ENCODE data around the gene UTF1. TPM values are rescaled to one million over a fixed set of nuclear protein-coding genes. Genes with fewer than 3 reads are reported as not detected.

UTF1 gene
- total RNA-seq, 4 donors from 2014 or later = not detected

DNA sequence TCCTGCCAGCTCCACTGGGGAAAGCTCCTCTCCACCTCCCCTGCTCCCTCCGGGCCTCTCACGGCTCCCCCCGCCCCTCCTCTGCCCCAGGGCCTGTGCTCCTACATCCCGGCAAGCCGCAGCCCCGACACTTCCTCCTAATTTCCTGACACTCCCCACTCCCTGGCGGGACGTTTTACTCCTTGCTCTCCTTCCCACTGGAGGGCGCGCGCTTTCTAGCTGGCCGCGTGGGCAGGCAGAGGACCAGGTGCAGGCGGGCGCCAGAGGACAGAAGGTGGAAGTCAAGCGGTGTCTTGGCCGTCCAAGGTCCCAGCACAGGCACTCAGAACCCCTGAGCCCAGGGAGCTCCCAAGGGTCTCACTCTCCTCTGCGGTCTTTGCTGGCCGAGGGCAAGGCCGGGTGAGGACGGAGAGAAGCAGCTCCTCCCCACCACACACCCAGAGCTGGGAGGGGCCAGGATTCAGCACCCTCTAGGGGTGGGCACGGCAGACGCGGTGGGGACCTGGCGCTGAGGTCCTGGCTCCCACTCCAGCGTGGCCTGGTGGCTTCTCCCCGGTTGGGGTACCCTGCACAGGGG lies 27.6 kb downstream of the UTF1 start:
- Histone ChIP-seq H3K27ac (peak overlapping the region; percentile 87 to 91 (median 88)), H3K4me3 (peak overlapping the region in 3 of 4 donors; percentile 24 to 52 (median 29)), H3K9me3 (no peaks in the 10 kb centered on the region), H3K36me3 (no peaks in the 10 kb centered on the region), H3K4me1 (peaks cover 47 to 54% (median 49%) of the 10 kb centered on the region in 3 donors), H3K27me3 (peaks cover 0 to 9% (median 0%) of the 10 kb centered on the region in 4 donors)
- 0 to 7% methylated on average over 3 to 7 of the region's 27 CpGs for WGBS, 2 donors
- intact Hi-C loops (cut with DNase I) = no loop called here
- no peak for DNase-seq
- TF ChIP-seq, protein P1, sequence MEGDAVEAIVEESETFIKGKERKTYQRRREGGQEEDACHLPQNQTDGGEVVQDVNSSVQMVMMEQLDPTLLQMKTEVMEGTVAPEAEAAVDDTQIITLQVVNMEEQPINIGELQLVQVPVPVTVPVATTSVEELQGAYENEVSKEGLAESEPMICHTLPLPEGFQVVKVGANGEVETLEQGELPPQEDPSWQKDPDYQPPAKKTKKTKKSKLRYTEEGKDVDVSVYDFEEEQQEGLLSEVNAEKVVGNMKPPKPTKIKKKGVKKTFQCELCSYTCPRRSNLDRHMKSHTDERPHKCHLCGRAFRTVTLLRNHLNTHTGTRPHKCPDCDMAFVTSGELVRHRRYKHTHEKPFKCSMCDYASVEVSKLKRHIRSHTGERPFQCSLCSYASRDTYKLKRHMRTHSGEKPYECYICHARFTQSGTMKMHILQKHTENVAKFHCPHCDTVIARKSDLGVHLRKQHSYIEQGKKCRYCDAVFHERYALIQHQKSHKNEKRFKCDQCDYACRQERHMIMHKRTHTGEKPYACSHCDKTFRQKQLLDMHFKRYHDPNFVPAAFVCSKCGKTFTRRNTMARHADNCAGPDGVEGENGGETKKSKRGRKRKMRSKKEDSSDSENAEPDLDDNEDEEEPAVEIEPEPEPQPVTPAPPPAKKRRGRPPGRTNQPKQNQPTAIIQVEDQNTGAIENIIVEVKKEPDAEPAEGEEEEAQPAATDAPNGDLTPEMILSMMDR (IDR thresholded peaks at IDR 0.05) = peak; percentile 34 to 68 (median 52)
- TF ChIP-seq POLR2A (IDR thresholded peaks at IDR 0.05) = peak in 2 of 4 donors; percentile 26 to 32

DNA sequence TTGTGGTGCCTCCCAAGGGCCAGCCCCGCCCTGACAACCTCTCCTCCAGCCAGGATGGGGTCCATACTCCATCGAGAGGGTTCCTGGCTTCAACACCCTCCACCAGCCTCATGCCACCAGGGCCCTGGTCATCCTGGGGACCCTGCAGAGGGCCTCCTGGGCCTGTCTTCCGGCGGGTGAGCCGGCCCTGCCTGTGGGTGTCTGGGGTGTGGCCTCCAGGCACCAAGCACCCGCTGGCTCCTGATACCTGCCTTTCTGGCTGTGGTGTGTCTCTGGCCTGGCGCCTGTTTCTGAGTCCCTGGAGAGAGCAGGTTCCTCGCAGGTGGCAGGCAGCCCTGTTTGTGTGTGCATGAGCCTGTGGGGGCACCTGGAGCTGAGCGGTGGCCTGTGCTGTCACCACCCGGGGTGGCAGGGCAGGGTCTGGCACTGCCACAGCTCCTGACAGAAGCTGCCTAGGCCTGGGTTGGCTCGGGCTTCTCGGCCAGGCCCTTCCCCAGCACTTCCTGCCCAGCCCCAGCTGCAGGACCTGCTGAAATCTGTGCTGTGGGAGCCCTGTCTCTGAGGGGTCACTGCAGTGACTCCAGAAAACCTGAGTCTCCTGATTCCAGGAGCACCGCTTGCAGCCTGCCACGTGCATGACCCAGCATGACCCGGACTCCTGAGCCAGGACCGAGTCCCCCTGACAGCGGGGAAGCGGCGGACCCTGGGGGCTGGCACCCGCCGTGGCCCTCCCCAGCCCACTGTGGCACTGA lies 28.2 kb downstream of the UTF1 start:
- peaks cover 0 to 9% (median 0%) of the 10 kb centered on the region in 4 donors for H3K27me3 ChIP-seq
- H3K4me1 ChIP-seq = peaks cover 51 to 61% (median 52%) of the 10 kb centered on the region in 3 donors
- H3K9me3 ChIP-seq = no peaks in the 10 kb centered on the region
- H3K4me3 ChIP-seq = peak overlapping the region in 2 of 4 donors; percentile 29 to 52
- WGBS, 2 donors = 28% methylated on average over 2 of the region's 21 CpGs; no CpG with 5 or more reads in 1 of the 2 donors
- no peaks in the 10 kb centered on the region for H3K36me3 ChIP-seq
- intact Hi-C loops (cut with DNase I) = no loop called here
- peak overlapping the region; percentile 87 to 91 (median 88) for H3K27ac ChIP-seq
- DNase-seq = no peak
- TF ChIP-seq, protein P1 (IDR thresholded peaks at IDR 0.05) = no peak
- TF ChIP-seq POLR2A (IDR thresholded peaks at IDR 0.05) = peak in 1 of 4 donors; percentile 15

DNA sequence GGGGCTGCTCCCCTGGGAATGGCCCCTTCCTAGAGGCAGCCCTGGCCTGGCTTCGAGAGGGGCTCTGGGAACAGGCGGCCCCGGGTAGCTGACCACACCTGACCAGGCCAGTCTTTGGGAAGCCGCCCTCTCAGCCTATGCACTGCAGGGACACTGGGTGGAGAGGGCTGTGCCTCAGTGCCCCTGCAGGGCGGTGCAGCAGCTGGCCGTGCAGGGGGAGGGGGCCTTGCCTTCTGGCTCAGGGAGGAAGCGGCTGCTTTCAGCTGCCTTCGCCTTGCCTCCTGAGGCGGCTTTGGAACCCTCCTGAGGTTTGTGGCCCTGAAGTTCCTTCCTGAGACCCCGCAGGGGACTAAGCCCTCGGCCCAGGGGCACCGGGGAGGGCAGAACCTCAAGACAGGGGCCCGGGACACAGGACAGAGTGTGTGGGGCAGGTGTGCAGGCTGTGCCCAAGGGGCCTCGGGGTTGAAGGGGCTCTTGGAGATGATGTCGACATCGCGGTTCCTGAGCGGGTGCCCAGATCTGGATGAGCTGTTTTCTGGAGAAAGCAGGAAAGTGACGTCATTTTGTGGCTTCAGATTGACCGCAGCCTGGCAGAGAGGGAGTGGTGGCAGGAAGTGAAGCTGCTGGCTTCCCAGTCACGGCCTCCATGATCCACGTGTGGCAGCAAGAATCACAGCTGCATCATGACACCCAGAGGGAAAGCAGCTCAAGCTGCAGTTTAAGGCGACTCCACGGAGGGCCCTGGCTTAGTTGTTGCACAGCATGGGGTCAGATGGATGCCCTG lies 29.0 kb downstream of the UTF1 start:
- peak in 1 of 4 donors; percentile 39 for TF ChIP-seq POLR2A (IDR thresholded peaks at IDR 0.05)
- TF ChIP-seq, protein P1 (IDR thresholded peaks at IDR 0.05) = no peak
- WGBS, 2 donors = 3% methylated on average over 6 of the region's 24 CpGs; no CpG with 5 or more reads in 1 of the 2 donors
- Histone ChIP-seq H3K27ac (peak overlapping the region; percentile 87 to 91 (median 88)), H3K36me3 (no peaks in the 10 kb centered on the region), H3K4me1 (peaks cover 51 to 64% (median 52%) of the 10 kb centered on the region in 3 donors), H3K27me3 (peaks cover 0 to 5% (median 0%) of the 10 kb centered on the region in 4 donors), H3K4me3 (peak overlapping the region in 1 of 4 donors; percentile 3), H3K9me3 (no peaks in the 10 kb centered on the region)
- DNase-seq = peak; percentile 45
- intact Hi-C loops (cut with DNase I) = no loop called here

DNA sequence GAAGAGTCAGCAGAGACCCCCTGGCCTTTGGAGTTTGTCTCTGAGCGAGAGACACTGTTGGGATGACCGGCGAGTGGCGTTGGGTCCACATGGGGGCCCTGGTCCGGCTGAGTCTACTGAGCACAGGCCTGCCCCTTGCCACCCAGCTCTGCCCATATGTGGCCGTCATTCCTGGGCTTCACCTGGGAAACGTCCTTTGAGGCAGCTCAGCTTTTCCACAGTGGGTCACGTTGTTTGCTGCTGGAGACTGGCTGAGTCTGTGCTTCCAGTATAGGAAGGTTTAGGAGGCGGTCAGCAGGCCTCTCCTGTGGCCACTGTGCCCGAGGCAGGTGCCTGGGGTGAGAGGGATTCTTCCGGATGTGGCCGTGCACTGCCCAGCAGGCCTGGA lies 29.6 kb downstream of the UTF1 start:
- Histone ChIP-seq H3K36me3 (no peaks in the 10 kb centered on the region), H3K9me3 (no peaks in the 10 kb centered on the region), H3K4me1 (peaks cover 52 to 70% (median 54%) of the 10 kb centered on the region in 3 donors), H3K4me3 (no peak overlapping the region), H3K27me3 (no peaks in the 10 kb centered on the region), H3K27ac (peak overlapping the region; percentile 87 to 91 (median 88))
- DNase-seq = no peak
- WGBS, 2 donors = 71 to 73% methylated on average over 4 to 5 of the region's 12 CpGs
- no peak for TF ChIP-seq POLR2A (IDR thresholded peaks at IDR 0.05)
- TF ChIP-seq, protein P1 (IDR thresholded peaks at IDR 0.05) = no peak
- intact Hi-C loops (cut with DNase I) = no loop called here

All from esophagus squamous epithelium (tissue), 5 donors.